B cell (primary cell): ENCODE data around the gene SCRT2.

ENCODE experiments used
- EZH2 ChIP-seq: IDR thresholded peaks from 2 replicates; pipeline ENCODE4 v1.6.1; 2012; ENCODE audit warnings: borderline replicate concordance, low read depth, mild to moderate bottlenecking, moderate library complexity, low read length; ENCODE audit not compliant: insufficient read depth, poor library complexity, severe bottlenecking
- TF ChIP-seq, protein P1 (sequence below): fragments of 200-600 bp; IDR thresholded peaks from one replicate; pipeline ENCODE4 v1.8.0; 2022; ENCODE audit warnings: antibody characterized with exemption, mild to moderate bottlenecking

GRCh38 chr20:637559-637958 lies 38.0 kb downstream of the SCRT2 start:
- TF ChIP-seq, protein P1, sequence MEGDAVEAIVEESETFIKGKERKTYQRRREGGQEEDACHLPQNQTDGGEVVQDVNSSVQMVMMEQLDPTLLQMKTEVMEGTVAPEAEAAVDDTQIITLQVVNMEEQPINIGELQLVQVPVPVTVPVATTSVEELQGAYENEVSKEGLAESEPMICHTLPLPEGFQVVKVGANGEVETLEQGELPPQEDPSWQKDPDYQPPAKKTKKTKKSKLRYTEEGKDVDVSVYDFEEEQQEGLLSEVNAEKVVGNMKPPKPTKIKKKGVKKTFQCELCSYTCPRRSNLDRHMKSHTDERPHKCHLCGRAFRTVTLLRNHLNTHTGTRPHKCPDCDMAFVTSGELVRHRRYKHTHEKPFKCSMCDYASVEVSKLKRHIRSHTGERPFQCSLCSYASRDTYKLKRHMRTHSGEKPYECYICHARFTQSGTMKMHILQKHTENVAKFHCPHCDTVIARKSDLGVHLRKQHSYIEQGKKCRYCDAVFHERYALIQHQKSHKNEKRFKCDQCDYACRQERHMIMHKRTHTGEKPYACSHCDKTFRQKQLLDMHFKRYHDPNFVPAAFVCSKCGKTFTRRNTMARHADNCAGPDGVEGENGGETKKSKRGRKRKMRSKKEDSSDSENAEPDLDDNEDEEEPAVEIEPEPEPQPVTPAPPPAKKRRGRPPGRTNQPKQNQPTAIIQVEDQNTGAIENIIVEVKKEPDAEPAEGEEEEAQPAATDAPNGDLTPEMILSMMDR: no peak
- TF ChIP-seq EZH2: no peak
